Cardiac fibroblast (primary cell): ENCODE data around the gene TEKTIP1.

Experiments
- DNase-seq, 2 donors: peaks; one replicate each; pipeline versions ENCODE4 v3.0.0 to v3.0.0-alpha.2; 2010; ENCODE audit warnings: low read depth in 2 of 2
- H3K4me3 ChIP-seq, 2 donors: replicated peaks in 1 of 2; 1 replicate in 1 of 2; 2 replicates in 1 of 2; pipeline ENCODE4 v1.5.1; 2011; ENCODE audit warnings: low read depth in 2 of 2, low read length in 2 of 2, mild to moderate bottlenecking in 2 of 2, moderate library complexity in 1 of 2
- TF ChIP-seq, protein P1 (sequence below): IDR thresholded peaks from one replicate; pipeline ENCODE4 v1.5.1; 2011; ENCODE audit warnings: low read depth, mild to moderate bottlenecking, low read length, inconsistent platforms

Gene TEKTIP1

DNA sequence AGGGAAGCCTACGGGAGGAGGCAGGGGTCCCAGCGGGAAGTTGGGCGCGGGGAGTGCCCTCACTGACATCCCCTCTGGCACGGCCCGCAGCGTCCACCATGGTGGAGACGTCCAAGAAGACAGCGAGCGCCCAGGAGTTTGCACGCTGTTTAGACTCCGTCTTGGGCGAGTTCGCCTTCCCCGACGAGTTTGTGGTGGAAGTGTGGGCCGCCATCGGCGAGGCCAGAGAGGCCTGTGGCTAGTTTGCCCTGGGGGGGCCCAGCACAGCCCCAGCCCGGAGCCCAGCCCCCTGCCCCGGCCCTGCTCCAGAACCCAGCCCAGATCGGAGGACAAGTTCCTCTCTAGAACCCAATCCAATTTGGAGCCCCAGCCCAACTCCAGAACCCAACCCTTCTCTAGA lies 51.0 kb downstream of the TEKTIP1 start:
- no peak for DNase-seq
- no peak overlapping the region for H3K4me3 ChIP-seq
- TF ChIP-seq, protein P1, sequence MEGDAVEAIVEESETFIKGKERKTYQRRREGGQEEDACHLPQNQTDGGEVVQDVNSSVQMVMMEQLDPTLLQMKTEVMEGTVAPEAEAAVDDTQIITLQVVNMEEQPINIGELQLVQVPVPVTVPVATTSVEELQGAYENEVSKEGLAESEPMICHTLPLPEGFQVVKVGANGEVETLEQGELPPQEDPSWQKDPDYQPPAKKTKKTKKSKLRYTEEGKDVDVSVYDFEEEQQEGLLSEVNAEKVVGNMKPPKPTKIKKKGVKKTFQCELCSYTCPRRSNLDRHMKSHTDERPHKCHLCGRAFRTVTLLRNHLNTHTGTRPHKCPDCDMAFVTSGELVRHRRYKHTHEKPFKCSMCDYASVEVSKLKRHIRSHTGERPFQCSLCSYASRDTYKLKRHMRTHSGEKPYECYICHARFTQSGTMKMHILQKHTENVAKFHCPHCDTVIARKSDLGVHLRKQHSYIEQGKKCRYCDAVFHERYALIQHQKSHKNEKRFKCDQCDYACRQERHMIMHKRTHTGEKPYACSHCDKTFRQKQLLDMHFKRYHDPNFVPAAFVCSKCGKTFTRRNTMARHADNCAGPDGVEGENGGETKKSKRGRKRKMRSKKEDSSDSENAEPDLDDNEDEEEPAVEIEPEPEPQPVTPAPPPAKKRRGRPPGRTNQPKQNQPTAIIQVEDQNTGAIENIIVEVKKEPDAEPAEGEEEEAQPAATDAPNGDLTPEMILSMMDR = no peak

DNA sequence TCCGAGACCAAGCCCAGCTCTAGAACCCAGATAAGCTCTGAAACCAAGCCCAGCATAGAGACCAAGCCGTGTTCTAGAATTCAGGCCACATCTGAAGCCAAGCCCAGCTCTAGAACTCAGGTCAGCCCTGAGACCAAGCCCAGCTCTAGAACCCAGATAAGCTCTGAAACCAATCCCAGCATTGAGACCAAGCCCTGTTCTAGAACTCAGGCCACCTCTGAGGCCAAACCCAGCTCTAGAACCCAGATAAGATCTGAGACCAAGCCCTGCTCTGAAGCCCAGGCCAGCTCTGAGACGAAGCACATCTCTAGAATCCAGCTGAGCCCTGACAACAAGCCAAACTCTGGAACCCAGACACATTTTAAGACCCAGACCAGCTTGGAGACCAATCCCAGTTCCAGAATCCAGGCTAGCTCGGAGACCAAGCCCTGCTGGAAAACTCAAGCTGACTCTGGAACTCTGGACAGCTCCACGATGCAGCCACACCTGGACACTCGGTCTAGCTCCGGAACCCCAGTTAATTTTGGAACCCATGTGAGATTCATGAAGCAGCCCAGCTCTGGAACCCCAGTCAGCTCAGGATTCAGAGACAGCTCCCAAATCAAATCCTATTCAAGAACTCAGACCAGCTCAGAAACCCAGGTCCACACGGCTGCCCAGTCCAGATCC lies 52.2 kb downstream of the TEKTIP1 start:
- no peak overlapping the region for H3K4me3 ChIP-seq
- TF ChIP-seq, protein P1 = no peak
- no peak for DNase-seq

DNA sequence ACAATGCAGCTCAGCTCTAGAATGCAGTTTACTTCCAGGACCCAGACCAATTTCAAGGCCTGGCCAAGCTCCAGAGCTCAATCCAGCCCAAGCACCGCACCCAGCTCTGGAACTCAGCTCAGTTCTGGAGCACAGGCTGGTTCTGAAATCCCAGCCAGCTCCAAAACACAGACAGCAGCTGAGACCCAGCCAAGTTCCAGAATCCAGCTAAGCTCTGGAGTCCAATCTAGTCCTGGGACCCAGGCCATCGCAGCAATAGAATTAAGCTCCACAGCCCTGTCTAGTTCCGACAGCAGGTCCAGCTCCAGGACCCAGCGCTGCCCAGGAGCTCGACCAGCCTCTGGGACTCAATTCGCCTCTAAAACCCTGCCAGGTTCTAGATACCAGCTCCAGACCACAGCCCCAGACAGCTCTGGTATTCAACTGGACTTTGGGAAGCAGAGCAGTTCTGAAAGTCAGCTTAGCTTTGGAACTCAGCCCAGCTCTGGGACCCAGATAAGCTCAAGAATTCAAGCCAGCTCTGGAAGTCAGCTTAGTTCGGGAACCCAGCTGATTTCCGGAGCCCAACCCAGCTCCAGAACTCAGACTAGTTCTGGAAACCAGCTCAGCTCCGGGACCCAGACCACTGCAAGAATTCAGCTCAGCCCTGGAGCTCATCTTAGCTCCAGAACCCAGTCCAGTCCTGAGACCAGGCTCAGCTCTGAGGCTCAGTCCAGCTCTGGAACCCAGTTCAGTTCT lies 53.1 kb downstream of the TEKTIP1 start:
- no peak overlapping the region for H3K4me3 ChIP-seq
- TF ChIP-seq, protein P1 = no peak
- DNase-seq = peak in 1 of 2 donors; percentile 50

DNA sequence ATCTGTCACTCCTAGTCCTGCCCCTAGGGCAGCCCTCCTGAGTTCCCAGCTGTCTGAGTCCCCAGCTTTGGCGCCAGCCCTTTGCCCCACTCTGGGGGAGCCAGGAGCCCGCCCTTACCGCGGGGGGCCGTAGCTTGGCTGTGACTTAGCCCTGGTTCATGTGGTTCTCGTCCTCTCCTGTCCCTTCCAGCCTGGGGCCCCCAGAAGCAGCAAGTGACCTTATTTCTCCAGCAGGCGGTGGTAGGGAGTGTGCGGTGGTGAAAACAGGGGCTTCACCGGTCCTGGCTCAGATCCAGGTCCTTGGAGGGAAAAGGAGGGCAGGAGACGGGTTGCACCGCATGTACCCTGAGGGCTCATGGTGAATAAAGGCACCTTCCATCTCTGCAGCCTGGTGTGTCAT lies 54.2 kb downstream of the TEKTIP1 start:
- H3K4me3 ChIP-seq = no peak overlapping the region
- TF ChIP-seq, protein P1 = no peak
- no peak for DNase-seq
